Right ventricle myocardium superior (tissue), 1 donor: ENCODE data around the gene SRP9. TPM values are rescaled to one million over a fixed set of nuclear protein-coding genes. Genes with fewer than 3 reads are reported as not detected.
"Not testable (repeated sequence)": the region's sequence is repeated elsewhere in the genome, so short reads cannot be mapped to it uniquely, and the experiment has no call there.

Source experiments
- ATAC-seq: fragments of 200-7000 bp; cut with Tn5 transposase; one replicate; pipeline ENCODE4 v1.9.1; 2020; ENCODE audit warnings: mild to moderate bottlenecking; ENCODE audit not compliant: poor library complexity
- DNase-seq: peaks from one replicate; pipeline ENCODE4 v3.0.0-alpha.2; 2020
- intact Hi-C: fragments of 100-400 bp; cut with DNase I; formaldehyde crosslinking; loops from one replicate; pipeline ENCODE4 v1.11.2; 2022
- total RNA-seq: library from RNA; stranded (reverse); fragmentation: NEBNext Ultra II Directional; extraction: Animal tissue kit (Norgen Biotek cat#: 25700); gene quantifications from one replicate; pipeline ENCODE4 v1.2.1, GENCODE V29; 2021
- donor health status: DM: no; HTN: yes; CAD: no; lungs with severe emphysema.

The SRP9 gene
- total RNA-seq, 1 donor from 2014 or later, result 188 TPM

GRCh38 chr1:225820522-225821120 lies 43.0 kb downstream of the SRP9 start:
- DNase-seq (no peak), ATAC-seq (no peak)
- intact Hi-C loops, result no loop called here

GRCh38 chr1:225822655-225823403 lies 45.2 kb downstream of the SRP9 start:
- ATAC-seq, result no peak
- intact Hi-C loops, result no loop called here

GRCh38 chr1:225823811-225824261 lies 46.2 kb downstream of the SRP9 start:
- intact Hi-C loops, result no loop called here
- ATAC-seq (no peak), DNase-seq (no peak)

More at GRCh38 chr1:225822655-225823403, 45.2 kb downstream of the SRP9 start:
- DNase-seq, result no peak

GRCh38 chr1:225824533-225824941 lies 46.9 kb downstream of the SRP9 start:
- ATAC-seq (no peak), DNase-seq (no peak)
- intact Hi-C loops, result no loop called here

- DNase-seq (no peak), ATAC-seq (peak; percentile 21)
- intact Hi-C loops, result no loop called here
These were observed 47.5 kb downstream of the SRP9 start for GRCh38 chr1:225825078-225825477.

- ATAC-seq, result peak; percentile 36
- DNase-seq, result no peak
- intact Hi-C loops, result no loop called here
These were observed 48.0 kb downstream of the SRP9 start for GRCh38 chr1:225825607-225826007.

- intact Hi-C loops, result no loop called here
- ATAC-seq (no peak), DNase-seq (no peak)
These were observed 49.5 kb downstream of the SRP9 start for GRCh38 chr1:225827076-225827475.

- ATAC-seq (no peak), DNase-seq (no peak)
- intact Hi-C loops, result no loop called here
These were observed 51.2 kb downstream of the SRP9 start for GRCh38 chr1:225828706-225829345.

- no peak for DNase-seq
- intact Hi-C loops, result no loop called here
- ATAC-seq, result no peak
These were observed 53.2 kb downstream of the SRP9 start for GRCh38 chr1:225830841-225831240.

GRCh38 chr1:225834417-225835329 lies 57.0 kb downstream of the SRP9 start:
- DNase-seq, result peak; percentile 75
- intact Hi-C loops, result no loop called here
- peak; percentile 88 for ATAC-seq

GRCh38 chr1:225835856-225836255 lies 58.2 kb downstream of the SRP9 start:
- intact Hi-C loops, result no loop called here
- ATAC-seq, result peak; percentile 49
- peak; percentile 89 for DNase-seq

- DNase-seq, intact Hi-C loops, ATAC-seq: not testable (repeated sequence)
These were observed 58.7 kb downstream of the SRP9 start for GRCh38 chr1:225836296-225836695.

GRCh38 chr1:225838793-225839192 lies 61.2 kb downstream of the SRP9 start:
- intact Hi-C loops, result no loop called here
- DNase-seq (no peak), ATAC-seq (no peak)

Other genes starting within 250 kb of the SRP9 start
- gene ENAH, start 124.7 kb upstream of the SRP9 start, total RNA-seq, result 70.4 TPM
- gene EPHX1, start 32.3 kb downstream of the SRP9 start, total RNA-seq, result 68.6 TPM
- gene TMEM63A, start 104.6 kb downstream of the SRP9 start, total RNA-seq, result 37.0 TPM
- 0.13 TPM for gene LEFTY1, start 111.3 kb downstream of the SRP9 start, total RNA-seq
- 60.3 TPM for gene PYCR2, start 146.4 kb downstream of the SRP9 start, total RNA-seq
- gene LEFTY2, start 163.4 kb downstream of the SRP9 start, total RNA-seq, result 0.24 TPM
- gene SDE2, start 221.5 kb downstream of the SRP9 start, total RNA-seq, result 9.4 TPM